A673 (cell line): ENCODE data around the gene TRPV2.

ENCODE experiments used
- CTCF ChIP-seq: fragments of 300-800, 200-600 bp; sonication (generic); conservative IDR thresholded peaks from 2 replicates; pipeline ENCODE4 v1.5.1; 2017; ENCODE audit warnings: low read depth, mild to moderate bottlenecking, antibody characterized with exemption, low read length, moderate library complexity, mixed read lengths
- EZH2 ChIP-seq: fragments of 200-600 bp; sonication (generic); IDR thresholded peaks from 2 replicates; pipeline ENCODE4 v1.6.1; 2017; ENCODE audit warnings: borderline replicate concordance, low read depth, mild to moderate bottlenecking, mixed read lengths, antibody characterized with exemption, low read length; ENCODE audit not compliant: poor library complexity, severe bottlenecking

- TF ChIP-seq CTCF (no peak), EZH2 (no peak)
Observed at GRCh38 chr17:16439303-16439791, 24.0 kb downstream of the TRPV2 start.
